ENCODE measurements around the gene PEX1.
"Not testable (repeated sequence)": the region's sequence is repeated elsewhere in the genome, so short reads cannot be mapped to it uniquely, and the experiment has no call there.

The PEX1 gene

DNA sequence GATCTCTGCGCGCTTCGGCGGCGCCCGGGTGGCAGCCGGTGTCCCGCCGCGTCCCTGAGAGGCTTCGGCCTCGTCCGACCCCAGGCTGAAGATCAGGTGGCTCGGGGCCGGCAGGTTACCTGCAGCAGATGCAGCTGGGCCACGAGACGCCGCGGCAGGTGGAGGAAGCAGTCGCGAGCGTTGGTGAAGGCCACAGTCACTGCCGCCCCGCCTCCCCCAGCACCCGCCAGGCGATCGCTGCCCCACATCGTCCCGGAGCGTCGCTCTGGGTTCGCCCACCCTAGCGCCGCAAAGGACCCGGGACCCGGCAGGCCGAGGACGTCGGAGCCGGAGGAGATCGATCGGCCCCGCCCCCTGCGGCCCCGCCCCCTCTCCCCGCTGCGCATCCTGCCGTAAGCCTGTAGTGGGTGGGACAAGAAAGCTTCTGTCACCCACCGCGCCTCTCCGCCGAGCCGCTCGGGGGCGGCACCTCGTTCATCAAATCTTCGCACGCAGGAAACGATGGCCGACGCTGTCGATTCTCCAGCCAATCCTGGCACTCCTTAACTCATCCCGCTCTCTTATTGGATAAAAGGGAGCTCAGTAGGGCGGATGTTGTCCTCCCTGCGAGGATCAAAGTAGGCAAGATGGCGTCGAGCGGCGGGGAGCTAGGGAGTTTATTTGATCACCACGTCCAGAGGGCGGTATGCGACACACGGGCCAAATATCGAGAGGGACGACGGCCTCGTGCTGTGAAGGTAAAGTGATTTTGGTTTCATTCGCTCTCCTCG, at the start of gene PEX1, which contains the start of gene RBM48:
TSS of gene PEX1 (minus strand) at position 333 of the 770 bp plus-strand sequence. CDS start at position 248, 85 bp downstream.
TSS of gene RBM48 (plus strand) at position 608 of the 770 bp plus-strand sequence. CDS start at position 627, 19 bp downstream.
- peak; percentile 99 for DNase-seq

DNA sequence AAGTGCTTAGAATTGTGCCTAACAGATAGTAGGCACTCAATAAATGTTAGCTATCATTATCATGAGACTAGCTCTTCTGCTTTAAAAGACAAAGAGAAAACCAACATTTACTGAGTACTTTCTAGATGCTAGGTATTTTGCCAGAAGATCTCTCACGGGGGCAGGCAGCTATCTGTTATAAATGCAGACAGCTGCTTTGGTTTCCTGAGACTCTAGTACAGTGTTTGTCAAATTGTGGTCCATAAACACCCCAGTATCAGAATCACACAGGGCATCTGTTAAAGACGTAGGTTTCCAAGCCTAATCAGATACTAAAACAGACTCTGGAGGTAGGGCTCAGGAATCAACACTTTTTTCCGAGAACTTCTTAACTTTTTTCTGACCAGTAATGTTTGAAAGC, 48.0 kb upstream of the PEX1 start:
- no peak for DNase-seq

DNA sequence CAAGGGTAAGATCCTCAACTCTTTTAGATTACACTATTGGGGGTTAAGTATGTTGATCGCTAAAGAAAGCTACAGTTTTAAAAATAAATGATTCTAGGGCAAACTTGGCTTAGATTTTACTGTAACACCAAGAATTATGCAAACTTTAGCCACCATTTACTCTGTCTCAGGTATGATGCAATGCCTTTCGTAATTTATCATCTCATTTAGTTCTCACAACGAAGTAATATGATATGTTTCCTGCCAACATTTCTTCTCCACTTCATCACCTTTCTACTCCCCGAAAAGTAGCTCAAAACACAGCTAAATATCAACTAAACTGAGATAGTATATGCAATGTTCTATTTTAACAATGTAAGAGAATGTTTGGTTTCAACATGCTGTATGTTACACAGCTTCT, 40.8 kb upstream of the PEX1 start:
- DNase-seq = no peak

DNA sequence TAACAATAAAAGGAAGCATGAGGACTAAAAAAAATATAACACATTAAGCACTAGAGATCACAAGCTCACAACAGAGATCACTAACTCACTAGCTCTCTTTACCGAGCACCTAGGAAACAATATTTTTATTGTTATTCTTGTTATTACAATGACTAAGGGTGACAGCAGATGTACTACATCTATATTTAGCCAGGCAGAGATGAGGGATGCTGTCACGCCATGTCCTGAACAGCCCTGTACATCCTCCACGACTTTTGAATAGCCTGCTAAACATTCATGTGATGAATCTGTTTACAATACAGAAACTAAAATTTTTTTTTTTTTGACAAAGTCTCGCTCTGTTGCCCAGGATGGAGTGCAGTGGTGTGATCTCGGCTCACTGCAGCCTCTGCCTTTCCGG, 39.1 kb upstream of the PEX1 start:
- DNase-seq = no peak

DNA sequence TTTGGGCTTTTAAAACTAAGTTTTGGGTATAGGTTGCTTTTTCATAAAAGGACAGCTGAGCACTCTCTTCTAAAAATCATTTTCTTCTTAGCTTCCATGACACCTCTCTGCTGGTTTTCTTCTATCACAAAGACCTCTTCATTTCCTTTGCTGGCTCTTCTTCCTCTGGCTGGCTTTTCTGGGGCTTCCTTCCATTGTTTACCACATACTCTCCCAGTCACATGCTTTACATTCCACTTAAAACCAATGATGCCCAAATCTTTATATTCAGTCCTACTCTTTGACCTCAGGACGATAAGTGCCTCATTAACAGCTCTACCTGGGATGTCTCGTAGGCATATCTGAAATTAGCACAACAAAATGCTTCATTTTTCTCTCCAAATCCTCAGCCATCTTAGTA, 35.0 kb upstream of the PEX1 start:
- no peak for DNase-seq

DNA sequence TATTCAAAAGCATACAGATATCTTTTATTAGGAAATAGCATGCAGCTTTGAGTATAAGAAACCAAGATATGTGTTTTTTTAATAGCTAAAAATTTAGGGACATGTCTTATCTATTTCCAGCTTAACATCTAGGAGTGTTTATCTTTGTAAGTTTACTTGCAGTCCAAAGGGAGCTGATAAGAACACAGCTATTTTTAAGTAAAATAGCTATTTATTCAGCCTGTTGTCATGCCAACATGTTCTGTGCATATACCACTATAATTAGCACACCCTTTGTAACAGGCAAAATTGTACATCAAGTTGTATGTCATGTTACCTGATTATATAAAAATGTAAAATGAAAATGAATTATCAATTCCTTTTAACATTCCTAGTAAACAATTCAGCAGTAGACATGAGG, 32.3 kb upstream of the PEX1 start:
- DNase-seq = no peak

DNA sequence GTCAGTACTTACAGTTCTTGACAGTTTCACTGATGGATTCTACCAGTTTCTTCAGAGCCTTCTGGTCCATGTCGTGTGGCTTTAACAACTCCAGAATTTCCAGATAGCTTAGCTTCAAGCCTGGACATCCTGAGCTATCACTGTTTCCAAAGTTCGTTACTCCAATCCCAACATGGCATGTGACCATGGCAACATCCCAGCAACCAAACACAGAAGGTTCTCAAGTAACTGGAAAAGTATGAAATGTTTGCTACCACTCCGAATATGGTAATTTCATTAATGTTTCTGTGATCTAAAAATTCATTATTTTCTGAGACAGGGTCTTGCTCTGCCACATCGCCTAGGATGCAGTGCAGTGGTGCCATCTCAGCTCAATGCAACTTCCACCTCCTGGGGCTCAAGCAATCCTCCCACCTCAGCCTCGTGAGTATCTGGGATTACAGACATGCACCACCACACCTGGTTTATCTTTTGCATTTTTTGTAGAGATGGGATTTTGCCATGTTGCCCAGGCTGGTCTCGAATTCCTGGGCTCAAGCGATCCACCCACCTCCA, 29.6 kb upstream of the PEX1 start:
- DNase-seq = no peak

DNA sequence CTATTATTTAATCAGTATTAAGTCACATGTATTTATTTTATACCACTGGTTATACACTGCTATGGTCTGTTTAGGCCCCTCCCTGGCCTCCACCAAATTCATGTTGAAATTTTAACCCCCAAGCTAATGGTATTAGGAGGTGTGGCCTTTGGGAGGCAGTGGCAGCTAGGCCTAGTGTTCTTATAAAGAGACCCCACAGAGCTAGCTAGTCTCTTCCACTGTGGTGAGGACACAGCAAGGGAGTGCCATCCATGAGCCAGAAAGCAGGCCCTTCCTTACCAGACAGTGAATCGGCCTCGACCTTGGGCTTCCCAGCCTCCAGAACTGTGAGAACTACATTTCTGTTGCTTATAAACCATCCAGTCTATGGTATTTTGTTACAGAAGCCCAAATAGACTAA, 28.9 kb upstream of the PEX1 start:
- DNase-seq = no peak

DNA sequence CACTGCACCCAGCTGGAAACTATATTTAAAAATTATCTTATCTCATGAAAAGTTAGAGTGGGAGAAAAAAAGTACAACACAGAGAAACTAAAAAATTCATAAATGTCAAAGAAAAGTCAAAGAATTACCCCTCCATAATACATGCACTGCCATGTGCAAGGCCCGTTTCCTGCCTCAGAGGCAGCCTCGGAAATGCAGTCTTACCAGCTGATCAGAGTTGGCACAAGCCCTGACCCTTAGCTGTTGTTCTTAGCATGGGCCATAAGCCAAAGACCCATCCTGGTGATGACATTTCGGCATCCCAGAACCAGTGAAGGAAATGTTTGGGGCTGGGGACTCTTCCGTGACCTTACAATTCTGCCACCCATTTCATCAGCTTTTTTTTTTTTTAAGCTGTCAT, 21.9 kb upstream of the PEX1 start:
- DNase-seq = no peak

DNA sequence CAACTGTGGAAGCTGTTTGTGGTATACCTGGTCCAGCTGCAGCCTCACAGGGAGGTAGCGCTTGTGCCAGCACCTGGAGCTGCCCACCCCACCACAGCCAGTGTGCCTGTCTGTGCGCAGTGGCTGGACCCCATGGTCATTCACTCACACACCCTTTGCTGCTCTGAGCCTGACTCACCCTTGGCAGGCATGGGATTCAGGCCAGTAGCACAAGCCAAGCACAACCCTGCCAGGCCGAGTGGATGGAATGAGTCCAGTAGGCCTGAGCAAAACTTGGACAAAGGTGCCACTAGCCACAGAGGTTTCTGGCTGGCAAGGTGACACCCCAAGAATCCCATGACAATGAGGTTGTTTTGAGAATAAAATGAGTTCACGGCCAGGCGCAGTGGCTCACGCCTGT, 19.3 kb upstream of the PEX1 start:
- no peak for DNase-seq

DNA sequence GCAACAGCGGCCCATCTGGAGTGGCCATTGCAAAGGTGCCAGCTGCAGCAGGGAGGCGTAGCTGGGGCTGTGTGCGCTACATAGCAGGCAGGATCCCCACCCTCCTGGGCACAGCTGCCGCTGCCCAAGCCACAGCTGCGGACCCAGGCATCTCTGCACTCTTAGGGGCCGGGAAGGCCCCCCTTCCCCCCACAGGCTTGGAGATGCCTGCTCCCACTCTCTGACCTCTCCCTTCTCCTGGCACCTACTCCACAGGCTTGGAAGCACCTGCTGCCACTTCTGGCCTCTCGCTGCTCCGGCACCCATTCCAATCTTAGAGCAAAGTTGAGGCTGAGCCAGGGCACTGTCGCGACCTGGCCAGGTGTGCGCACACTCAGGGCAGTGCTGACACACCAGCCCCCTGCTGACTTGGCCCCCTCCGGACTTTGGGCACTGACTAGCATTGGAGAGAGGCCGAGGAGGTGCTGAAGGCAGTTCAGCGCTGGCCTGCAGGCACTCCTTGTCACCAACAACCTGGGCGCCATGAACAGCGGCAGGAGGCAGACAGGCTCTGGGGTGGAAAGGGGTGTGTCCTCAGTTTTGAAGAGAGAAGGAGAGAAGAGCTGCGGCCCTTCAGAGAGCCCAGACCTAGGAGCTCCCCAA, 18.7 kb upstream of the PEX1 start:
- DNase-seq = no peak

DNA sequence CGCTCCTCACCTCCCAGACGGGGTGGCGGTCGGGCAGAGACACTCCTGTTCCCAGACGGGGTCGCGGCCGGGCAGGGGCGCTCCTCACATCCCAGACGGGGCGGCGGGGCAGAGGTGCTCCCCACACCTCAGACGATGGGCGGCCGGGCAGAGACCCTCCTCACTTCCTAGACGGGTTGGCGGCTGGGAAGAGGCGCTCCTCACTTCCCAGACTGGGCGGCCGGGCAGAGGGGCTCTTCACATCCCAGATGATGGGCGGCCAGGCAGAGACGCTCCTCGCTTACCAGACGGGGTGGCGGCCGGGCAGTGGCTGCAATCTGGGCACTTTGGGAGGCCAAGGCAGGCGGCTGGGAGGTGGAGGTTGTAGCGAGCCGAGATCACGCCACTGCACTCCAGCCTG, 16.8 kb upstream of the PEX1 start:
- not testable (repeated sequence) for DNase-seq

DNA sequence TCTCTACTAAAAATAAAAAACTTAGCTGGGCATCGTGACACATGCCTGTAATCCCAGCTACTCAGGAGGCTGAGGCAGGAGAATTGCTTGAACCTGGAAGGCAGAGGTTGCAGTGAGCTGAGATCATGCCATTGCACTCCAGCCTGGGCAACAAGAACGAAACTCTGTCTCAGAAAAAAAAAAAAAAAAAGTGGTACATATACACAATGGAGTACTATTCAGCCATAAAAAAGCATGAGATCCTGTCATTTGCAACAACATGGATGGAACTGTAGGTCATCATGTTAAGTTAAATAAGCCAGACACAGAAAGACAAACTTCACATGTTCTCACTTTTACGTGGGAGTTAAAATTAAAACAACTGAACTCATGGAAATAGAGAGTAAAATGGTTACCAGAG, 15.2 kb upstream of the PEX1 start:
- not testable (repeated sequence) for DNase-seq

DNA sequence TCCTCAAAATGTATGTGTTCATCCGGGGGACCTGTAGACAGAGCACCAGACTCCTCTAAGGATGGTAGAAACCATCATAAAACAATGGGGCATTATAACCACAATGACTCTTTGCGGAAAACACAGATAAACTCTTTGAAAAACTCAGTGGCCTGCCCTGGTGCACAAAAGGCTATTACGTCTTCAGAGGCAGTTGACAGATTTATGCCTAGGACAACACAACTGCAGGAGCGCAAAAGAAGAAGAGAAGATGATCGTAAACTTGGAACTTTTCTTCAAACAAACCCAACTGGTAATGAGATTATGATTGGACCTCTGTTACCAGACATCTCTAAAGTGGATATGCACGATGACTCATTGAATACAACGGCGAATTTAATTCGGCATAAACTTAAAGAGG, 6.3 kb upstream of the PEX1 start:
- DNase-seq = no peak

DNA sequence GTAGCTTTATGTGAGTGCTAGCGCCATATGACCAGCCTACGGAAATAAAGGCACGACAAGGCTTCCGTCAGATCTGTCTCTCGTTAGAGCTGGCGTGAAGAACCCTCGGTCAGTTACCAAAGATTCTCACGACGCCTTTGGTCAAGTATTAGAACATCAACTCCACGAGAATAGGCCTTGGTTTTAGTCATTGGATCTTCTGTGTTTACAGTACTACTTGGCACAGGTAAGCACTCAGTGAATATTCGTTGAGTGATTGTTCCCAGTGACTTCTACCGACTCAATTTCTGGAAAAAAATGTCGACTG, 591 bp upstream of the PEX1 start:
- DNase-seq = no peak

DNA sequence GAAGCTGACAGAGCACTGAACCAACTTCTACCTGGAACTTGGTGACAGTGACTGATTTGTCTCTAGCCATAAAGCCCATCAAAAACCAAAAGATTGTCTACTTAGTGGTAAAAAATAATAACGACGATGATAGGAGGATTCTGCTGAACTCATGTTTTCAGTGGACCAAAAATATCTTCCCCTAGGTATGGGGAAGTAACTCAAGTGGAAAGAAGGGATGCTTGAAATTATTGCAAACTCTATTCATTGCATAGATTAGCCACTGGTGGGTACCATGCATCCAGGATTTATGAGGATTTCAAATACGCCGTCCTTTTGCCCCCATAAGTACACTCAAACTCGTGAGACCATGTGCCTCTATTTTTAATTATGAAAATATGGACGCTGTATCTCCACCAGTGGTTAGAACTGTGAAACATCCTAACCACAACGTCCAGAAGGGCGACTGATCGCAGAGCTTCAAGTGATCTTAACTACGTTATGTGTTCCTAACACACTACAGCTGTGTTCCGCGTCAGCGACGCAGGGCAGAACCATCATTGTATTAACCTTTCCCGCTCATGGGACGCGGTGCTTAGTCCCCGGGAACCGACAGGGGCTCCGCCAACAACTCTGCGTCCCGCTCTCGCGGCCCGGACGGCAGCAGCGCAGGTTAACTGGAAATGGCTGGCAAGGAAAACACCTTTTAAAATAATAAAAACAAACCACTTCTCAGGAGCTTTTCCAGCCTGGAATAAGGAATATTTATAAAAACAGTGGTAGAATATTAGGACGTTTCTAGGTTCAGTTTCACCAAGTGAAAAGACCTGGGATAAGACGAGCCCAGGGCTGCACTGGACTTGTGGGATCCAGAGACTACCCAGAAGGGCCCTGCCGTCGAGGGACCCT, 776 bp downstream of the PEX1 start:
- peak; percentile 67 for DNase-seq

DNA sequence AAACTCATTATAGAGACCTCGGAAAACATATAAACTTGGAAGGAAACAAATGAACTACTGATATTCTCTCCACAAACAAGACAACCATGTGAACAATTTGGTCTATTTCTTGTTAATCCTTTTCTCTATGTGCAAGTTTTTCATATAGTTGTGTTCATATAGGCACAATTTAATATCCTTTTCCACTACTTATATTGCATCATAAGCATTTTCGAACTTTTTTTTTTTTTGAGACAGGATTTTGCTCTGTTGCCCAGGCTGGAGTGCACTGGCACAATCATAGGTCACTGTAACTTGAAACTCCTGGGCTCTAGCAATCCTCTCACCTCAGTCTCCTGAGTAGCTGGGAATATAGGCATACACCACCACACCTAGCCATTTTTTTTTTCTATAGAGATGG, 5.2 kb downstream of the PEX1 start:
- DNase-seq = no peak

DNA sequence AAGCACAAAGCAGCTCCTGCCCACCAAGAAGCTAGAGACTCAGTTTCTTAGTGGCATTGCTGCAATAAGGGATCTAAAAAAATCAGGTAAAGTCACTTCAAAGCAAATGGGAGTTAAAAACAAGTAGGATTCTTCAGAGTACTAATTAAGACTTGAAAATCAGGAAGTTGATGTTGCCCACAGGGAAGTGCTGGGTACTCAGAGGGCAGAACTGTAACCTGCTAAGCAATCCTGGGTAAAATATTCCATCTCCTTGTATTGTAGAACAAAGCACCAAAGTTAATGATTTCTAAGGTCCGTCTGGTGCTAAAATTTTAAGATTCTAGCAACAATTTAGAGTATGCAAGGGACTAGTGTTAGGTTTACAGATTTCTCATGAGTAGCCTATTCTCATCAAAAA, 8.3 kb downstream of the PEX1 start:
- no peak for DNase-seq

DNA sequence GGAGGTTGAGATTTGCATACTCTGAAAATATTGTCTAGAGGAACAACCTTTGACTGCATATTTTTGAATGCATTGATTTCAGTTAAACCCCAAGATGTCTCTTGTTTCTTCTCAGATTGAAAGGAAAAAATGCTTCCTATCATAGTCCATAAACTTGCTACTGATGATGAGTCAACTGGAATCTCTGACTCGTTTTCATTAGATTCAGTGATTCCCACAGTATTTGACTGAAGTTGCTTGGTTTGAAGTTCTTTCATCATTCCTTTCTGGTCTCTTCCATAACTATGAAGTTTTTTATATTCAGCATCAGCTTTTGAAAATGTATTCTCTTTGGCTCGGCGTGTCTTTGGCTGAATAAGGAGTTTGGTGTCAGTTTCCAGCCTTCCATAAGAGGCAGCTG, 10.7 kb downstream of the PEX1 start:
- no peak for DNase-seq

DNA sequence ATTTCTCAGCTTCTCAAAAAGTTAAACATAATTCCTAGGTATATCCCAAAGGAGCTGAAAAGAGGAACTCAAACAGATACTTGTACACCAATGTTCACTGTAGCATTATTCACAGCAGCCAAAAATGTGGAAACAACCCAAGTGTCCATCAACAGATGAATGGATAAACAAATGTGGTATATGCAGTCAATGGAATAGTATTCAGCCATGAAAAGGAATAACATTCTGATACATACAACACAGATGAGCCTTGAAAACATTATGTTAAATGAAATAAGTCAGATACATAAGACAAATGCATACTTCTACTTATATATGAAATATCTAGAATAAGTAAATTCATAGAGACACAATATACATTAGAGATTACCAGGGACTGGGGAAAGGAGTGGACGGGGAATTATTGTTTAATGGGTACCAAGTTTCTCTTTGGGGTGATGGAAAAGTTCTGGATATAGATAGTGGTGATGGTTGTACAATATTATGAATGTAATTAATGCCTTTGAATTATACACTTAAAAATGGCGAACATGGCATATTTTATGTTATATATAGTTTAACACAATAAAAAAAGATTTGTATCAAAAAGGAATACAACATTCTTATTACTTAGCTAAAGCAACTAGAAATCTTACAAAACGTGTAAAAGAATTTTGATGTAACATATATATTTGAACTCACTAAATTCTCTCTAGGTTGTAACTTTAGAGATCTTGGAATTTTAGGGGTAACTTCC, 15.0 kb downstream of the PEX1 start:
- no peak for DNase-seq

DNA sequence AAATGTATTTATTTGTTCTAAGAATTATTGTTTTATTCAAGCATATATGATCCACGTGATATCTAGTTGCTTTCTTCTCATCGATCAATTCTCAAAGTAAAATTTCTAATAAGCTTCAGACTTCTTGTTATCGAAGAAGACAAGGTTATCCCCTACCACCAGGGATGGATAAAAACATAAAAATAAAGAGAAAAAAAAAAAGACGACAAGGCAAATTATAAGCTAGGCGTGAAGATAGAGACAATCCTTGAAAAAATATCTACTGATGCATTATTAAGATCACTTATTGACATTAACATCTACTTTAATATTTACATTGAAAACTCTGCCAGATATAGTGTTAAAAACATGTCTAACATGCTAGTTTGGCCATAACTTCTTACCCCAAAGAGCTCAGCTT, 19.4 kb downstream of the PEX1 start:
- no peak for DNase-seq

DNA sequence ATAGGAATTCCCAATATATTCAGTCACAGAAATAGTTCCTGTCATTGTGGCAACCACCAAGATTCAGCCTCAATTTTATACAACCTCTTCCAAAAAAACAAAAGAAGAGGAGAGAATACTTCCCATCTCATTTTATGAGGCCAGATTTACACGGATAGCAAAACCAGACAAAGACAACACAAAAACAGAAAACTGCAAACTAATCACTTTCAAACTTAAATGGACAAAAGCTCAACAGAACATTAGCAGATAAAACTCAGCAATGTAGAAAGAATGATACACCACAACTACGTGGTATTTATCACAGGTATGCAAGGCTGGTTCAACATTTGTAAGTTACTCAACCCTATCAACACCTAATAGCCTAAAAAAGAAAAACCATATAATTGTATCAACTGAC, 22.0 kb downstream of the PEX1 start:
- no peak for DNase-seq

DNA sequence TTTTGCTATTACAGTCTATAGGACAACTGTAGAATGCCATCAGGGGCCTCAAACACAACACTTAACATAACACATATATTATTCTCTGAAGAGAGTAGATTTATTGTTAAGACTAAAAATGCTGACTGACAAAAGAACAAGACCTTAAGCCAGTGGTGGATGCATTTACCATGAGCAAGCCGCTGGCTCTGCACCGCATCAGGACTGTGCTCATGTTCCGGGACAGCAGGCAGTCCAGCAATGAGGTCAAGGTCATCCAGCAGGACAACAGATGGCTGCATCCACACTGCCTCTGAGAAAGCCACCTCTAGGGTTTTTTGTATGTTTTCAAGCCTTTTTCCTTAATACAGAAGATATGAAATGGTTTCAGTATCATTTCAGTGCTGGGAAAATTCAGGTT, 23.8 kb downstream of the PEX1 start:
- no peak for DNase-seq
